Common myeloid progenitor, CD34-positive (primary cell): Measurements from ENCODE around the gene CFAP54.
"Not testable (repeated sequence)": the region's sequence is repeated elsewhere in the genome, so short reads cannot be mapped to it uniquely, and the experiment has no call there.

ENCODE experiments used
- CTCF ChIA-PET: fragments of 350-600 bp; sonication (Branson Sonifier 250); formaldehyde crosslinking; loops from one replicate; lab custom pipeline; 2021; ENCODE audit warnings: antibody characterized with exemption; lab: Charles Lee
- POLR2A ChIA-PET: fragments of 350-600 bp; sonication (Branson Sonifier 250); formaldehyde crosslinking; loops from one replicate; lab custom pipeline; 2021; ENCODE audit warnings: antibody characterized with exemption; lab: Charles Lee
- DNase-seq, 3 donors: peaks; one replicate each; pipeline versions ENCODE4 v3.0.0 to v3.0.0-alpha.2; 2013
- H3K27ac ChIP-seq, 2 experiments: 1 replicate in 1 of 2; 2 replicates in 1 of 2; pipeline ENCODE4 v1.7.0; 2013; ENCODE audit warnings: inconsistent platforms in 2 of 2, low read length in 2 of 2, mild to moderate bottlenecking in 2 of 2, low read depth in 1 of 2, moderate library complexity in 1 of 2; ENCODE audit not compliant: severe bottlenecking in 2 of 2, insufficient read depth in 1 of 2, poor library complexity in 1 of 2
- H3K27me3 ChIP-seq, 5 experiments: replicated peaks in 2 of 5; 1 replicate in 3 of 5; 2 replicates in 2 of 5; pipeline versions ENCODE4 v1.6.1 to v1.7.0; 2013; ENCODE audit warnings: low read length in 4 of 5, mild to moderate bottlenecking in 2 of 5, moderate library complexity in 2 of 5, inconsistent platforms in 1 of 5; ENCODE audit not compliant: insufficient read depth in 5 of 5, control insufficient read depth in 4 of 5
- H3K36me3 ChIP-seq, 4 experiments: 1 replicate in 2 of 4; 2 replicates in 2 of 4; pipeline versions ENCODE4 v1.6.1 to v1.7.0; 2013; ENCODE audit warnings: low read length in 3 of 4, control low read depth in 1 of 4, mild to moderate bottlenecking in 1 of 4; ENCODE audit not compliant: control insufficient read depth in 4 of 4, insufficient read depth in 4 of 4
- H3K4me1 ChIP-seq, 4 experiments: 1 replicate in 3 of 4; 2 replicates in 1 of 4; pipeline versions ENCODE4 v1.6.1 to v1.7.1; 2013; ENCODE audit warnings: low read length in 3 of 4, mild to moderate bottlenecking in 3 of 4, control low read depth in 1 of 4, inconsistent platforms in 1 of 4, moderate library complexity in 1 of 4; ENCODE audit not compliant: control insufficient read depth in 4 of 4, insufficient read depth in 4 of 4; ENCODE audit errors: control extremely low read depth in 1 of 4
- H3K4me3 ChIP-seq, 7 experiments: 1 replicate in 4 of 7; 2 replicates in 3 of 7; pipeline versions ENCODE4 v1.5.1 to v1.7.0; 2013; ENCODE audit warnings: mild to moderate bottlenecking in 7 of 7, low read length in 6 of 7, moderate library complexity in 6 of 7, inconsistent platforms in 2 of 7, low read depth in 2 of 7, control low read depth in 1 of 7; ENCODE audit not compliant: insufficient read depth in 4 of 7, control insufficient read depth in 1 of 7; ENCODE audit errors: extremely low read depth in 1 of 7
- H3K9me3 ChIP-seq, 5 experiments: 1 replicate in 4 of 5; 2 replicates in 1 of 5; pipeline versions ENCODE4 v1.6.1 to v1.7.1; 2013; ENCODE audit warnings: low read length in 4 of 5, mild to moderate bottlenecking in 2 of 5, inconsistent platforms in 1 of 5, low read depth in 1 of 5, moderate library complexity in 1 of 5; ENCODE audit not compliant: control insufficient read depth in 4 of 5, insufficient read depth in 2 of 5; ENCODE audit errors: control extremely low read depth in 1 of 5
- WGBS: methylation state at CpG from one replicate; pipeline ENCODE4 v1.1.5; 2013; ENCODE audit not compliant: insufficient coverage; 5-methylcytosine and 5-hydroxymethylcytosine counted together

CFAP54 gene

GRCh38 chr12:96459281-96459680 is 30.1 kb upstream of the CFAP54 start:
- CTCF ChIA-PET = interaction anchor here (1.7 kb wide), 1 partner anchor 21 kb away, joined by 5 read pairs; no protein-coding TSS in a partner anchor
- WGBS = 96% methylated on average over 4 of the region's 6 CpGs
- H3K4me3 ChIP-seq, POLR2A ChIA-PET, H3K27ac ChIP-seq, H3K4me1 ChIP-seq, H3K36me3 ChIP-seq, DNase-seq, H3K27me3 ChIP-seq, H3K9me3 ChIP-seq: not testable (repeated sequence)

- CTCF ChIA-PET = interaction anchor here (0.7 to 2.3 kb wide), 6 partner anchors 9 to 85 kb away, joined by 3 to 5 read pairs (median 3); no protein-coding TSS in a partner anchor
- WGBS = 100% methylated on average over 3 of the region's 7 CpGs
- Histone ChIP-seq H3K4me1 (no peaks in the 10 kb centered on the region), H3K27ac (no peak overlapping the region), H3K4me3 (no peak overlapping the region), H3K9me3 (no peaks in the 10 kb centered on the region), H3K27me3 (no peaks in the 10 kb centered on the region), H3K36me3 (no peaks in the 10 kb centered on the region)
- DNase-seq = no peak
- POLR2A ChIA-PET = no interaction called here
These were observed 26.7 kb upstream of the CFAP54 start for GRCh38 chr12:96462571-96463280.

- CTCF ChIA-PET = interaction anchor here (0.7 to 1.7 kb wide), 4 partner anchors 12 to 51 kb away, joined by 3 to 5 read pairs (median 4); partner anchors contain the start of gene CFAP54
- POLR2A ChIA-PET = no interaction called here
- Histone ChIP-seq H3K27ac (no peak overlapping the region), H3K4me1 (no peaks in the 10 kb centered on the region), H3K9me3 (peaks cover 0 to 6% (median 0%) of the 10 kb centered on the region in 5 experiments), H3K4me3 (no peak overlapping the region), H3K27me3 (no peaks in the 10 kb centered on the region), H3K36me3 (no peaks in the 10 kb centered on the region)
- DNase-seq = no peak
- 100% methylated on average over 2 of the region's 3 CpGs for WGBS
These were observed 23.5 kb upstream of the CFAP54 start for GRCh38 chr12:96465896-96466295.

- DNase-seq = no peak
- Histone ChIP-seq H3K4me3 (no peak overlapping the region), H3K9me3 (peaks cover 0 to 6% (median 0%) of the 10 kb centered on the region in 5 experiments), H3K27ac (no peak overlapping the region), H3K36me3 (no peaks in the 10 kb centered on the region), H3K4me1 (no peaks in the 10 kb centered on the region), H3K27me3 (no peaks in the 10 kb centered on the region)
- ChIA-PET CTCF (interaction anchor here (1.7 kb wide), 1 partner anchor 13 kb away, joined by 5 read pairs; no protein-coding TSS in a partner anchor), POLR2A (no interaction called here)
- 90% methylated on average over 2 of the region's 3 CpGs for WGBS
These were observed 22.2 kb upstream of the CFAP54 start for GRCh38 chr12:96466939-96467751.

- Histone ChIP-seq H3K27ac (no peak overlapping the region), H3K4me1 (no peaks in the 10 kb centered on the region), H3K36me3 (no peaks in the 10 kb centered on the region), H3K27me3 (no peaks in the 10 kb centered on the region), H3K9me3 (peaks cover 0 to 6% (median 0%) of the 10 kb centered on the region in 5 experiments), H3K4me3 (no peak overlapping the region)
- WGBS = 100% methylated on average over 1 of the region's 2 CpGs
- no peak for DNase-seq
- CTCF ChIA-PET = no interaction called here
- POLR2A ChIA-PET = no interaction called here
These were observed 17.9 kb upstream of the CFAP54 start for GRCh38 chr12:96471368-96472050.

GRCh38 chr12:96472384-96472783 is 17.0 kb upstream of the CFAP54 start:
- peak in 1 of 3 donors; percentile 33 for DNase-seq
- ChIA-PET POLR2A (no interaction called here), CTCF (interaction anchor here (1.3 kb wide), 1 partner anchor 8 kb away, joined by 5 read pairs; no protein-coding TSS in a partner anchor)
- no peak overlapping the region for H3K27ac ChIP-seq
- no peaks in the 10 kb centered on the region for H3K4me1 ChIP-seq
- no peaks in the 10 kb centered on the region for H3K27me3 ChIP-seq
- no peaks in the 10 kb centered on the region for H3K36me3 ChIP-seq
- 94% methylated on average over 4 of the region's 5 CpGs for WGBS
- H3K9me3 ChIP-seq = peaks cover 0 to 6% (median 0%) of the 10 kb centered on the region in 5 experiments
- H3K4me3 ChIP-seq = no peak overlapping the region
